ENCODE data around the gene LRP11.
A peak's percentile ranks its signal among the peaks of the same experiment; 100 is the strongest.
"Not testable (repeated sequence)": the region's sequence is repeated elsewhere in the genome, so short reads cannot be mapped to it uniquely, and the experiment has no call there.

Gene LRP11

GRCh38 chr6:149846321-149846720, 17.8 kb downstream of the LRP11 start:
- peak; percentile 69 for DNase-seq

- DNase-seq, result no peak
Observed at GRCh38 chr6:149845549-149845948, 18.6 kb downstream of the LRP11 start.

- DNase-seq, result no peak
Observed at GRCh38 chr6:149844480-149844879, 19.7 kb downstream of the LRP11 start.

- DNase-seq, result not testable (repeated sequence)
Observed at GRCh38 chr6:149844036-149844435, 20.1 kb downstream of the LRP11 start.

GRCh38 chr6:149843051-149843633, 21.0 kb downstream of the LRP11 start:
- no peak for DNase-seq

- no peak for DNase-seq
Observed at GRCh38 chr6:149842331-149842730, 21.8 kb downstream of the LRP11 start.

- peak; percentile 69 for DNase-seq
Observed at GRCh38 chr6:149840345-149841075, 23.6 kb downstream of the LRP11 start.

- DNase-seq, result peak; percentile 53
Observed at GRCh38 chr6:149834513-149835481, 29.4 kb downstream of the LRP11 start.

- DNase-seq, result no peak
Observed at GRCh38 chr6:149833651-149834050, 30.5 kb downstream of the LRP11 start.

GRCh38 chr6:149831308-149831820, 32.8 kb downstream of the LRP11 start:
- DNase-seq, result no peak

GRCh38 chr6:149830731-149831307, 33.3 kb downstream of the LRP11 start:
- DNase-seq, result peak; percentile 21

- DNase-seq, result no peak
Observed at GRCh38 chr6:149825292-149825691, 38.9 kb downstream of the LRP11 start.

GRCh38 chr6:149823013-149823412, 41.1 kb downstream of the LRP11 start:
- no peak for DNase-seq

GRCh38 chr6:149821492-149821891, 42.7 kb downstream of the LRP11 start:
- DNase-seq, result no peak

GRCh38 chr6:149820506-149820905, 43.7 kb downstream of the LRP11 start:
- no peak for DNase-seq

GRCh38 chr6:149815788-149816187, 48.4 kb downstream of the LRP11 start:
- no peak for DNase-seq

- DNase-seq, result no peak
Observed at GRCh38 chr6:149813351-149813750, 50.8 kb downstream of the LRP11 start.

- no peak for DNase-seq
Observed at GRCh38 chr6:149809798-149810197, 54.4 kb downstream of the LRP11 start.

- no peak for DNase-seq
Observed at GRCh38 chr6:149806127-149806526, 58.0 kb downstream of the LRP11 start.

GRCh38 chr6:149783551-149783950, 80.6 kb downstream of the LRP11 start:
- DNase-seq, result no peak

GRCh38 chr6:149782337-149782736, 81.8 kb downstream of the LRP11 start:
- no peak for DNase-seq

- no peak for DNase-seq
Observed at GRCh38 chr6:149781715-149782114, 82.4 kb downstream of the LRP11 start.

- DNase-seq, result no peak
Observed at GRCh38 chr6:149779644-149779963, 84.6 kb downstream of the LRP11 start.

All from amniotic stem cell (primary cell).